Medulla oblongata (tissue), 1 donor: ENCODE measurements around the gene GALNT16.
"Not testable (repeated sequence)": the region's sequence is repeated elsewhere in the genome, so short reads cannot be mapped to it uniquely, and the experiment has no call there.

Experiments
- DNase-seq: peaks from one replicate; pipeline ENCODE4 v3.0.0-alpha.2; 2015; ENCODE audit errors: extremely low spot score

The GALNT16 gene

DNA sequence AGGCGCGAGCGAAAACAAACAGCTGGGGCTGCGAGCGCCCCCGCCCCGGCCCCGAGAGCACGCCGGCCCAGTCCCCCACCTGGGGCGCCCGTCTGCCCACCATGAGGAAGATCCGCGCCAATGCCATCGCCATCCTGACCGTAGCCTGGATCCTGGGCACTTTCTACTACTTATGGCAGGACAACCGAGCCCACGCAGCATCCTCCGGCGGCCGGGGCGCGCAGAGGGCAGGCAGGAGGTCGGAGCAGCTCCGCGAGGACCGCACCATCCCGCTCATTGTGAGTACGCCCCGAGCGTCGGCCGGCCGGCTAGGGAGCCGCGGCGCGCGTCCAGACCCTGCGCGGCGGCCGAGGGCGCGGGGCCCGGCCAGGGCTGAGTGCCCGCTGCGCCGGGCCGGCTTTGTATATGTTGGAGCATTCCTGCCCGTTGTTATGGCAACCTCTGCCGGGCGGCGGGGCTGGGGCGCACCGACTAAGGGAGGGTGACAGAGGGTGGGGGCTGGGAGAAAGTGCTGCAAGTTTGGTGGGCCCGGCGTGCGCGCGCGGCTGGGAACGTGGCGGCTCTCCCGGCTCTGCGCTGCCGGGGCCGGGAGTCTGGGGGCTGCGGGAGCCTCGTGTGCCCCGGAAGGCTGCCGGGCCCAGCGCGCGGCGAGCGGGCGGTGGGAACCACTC, 367 bp downstream of the GALNT16 start:
- no peak for DNase-seq

DNA sequence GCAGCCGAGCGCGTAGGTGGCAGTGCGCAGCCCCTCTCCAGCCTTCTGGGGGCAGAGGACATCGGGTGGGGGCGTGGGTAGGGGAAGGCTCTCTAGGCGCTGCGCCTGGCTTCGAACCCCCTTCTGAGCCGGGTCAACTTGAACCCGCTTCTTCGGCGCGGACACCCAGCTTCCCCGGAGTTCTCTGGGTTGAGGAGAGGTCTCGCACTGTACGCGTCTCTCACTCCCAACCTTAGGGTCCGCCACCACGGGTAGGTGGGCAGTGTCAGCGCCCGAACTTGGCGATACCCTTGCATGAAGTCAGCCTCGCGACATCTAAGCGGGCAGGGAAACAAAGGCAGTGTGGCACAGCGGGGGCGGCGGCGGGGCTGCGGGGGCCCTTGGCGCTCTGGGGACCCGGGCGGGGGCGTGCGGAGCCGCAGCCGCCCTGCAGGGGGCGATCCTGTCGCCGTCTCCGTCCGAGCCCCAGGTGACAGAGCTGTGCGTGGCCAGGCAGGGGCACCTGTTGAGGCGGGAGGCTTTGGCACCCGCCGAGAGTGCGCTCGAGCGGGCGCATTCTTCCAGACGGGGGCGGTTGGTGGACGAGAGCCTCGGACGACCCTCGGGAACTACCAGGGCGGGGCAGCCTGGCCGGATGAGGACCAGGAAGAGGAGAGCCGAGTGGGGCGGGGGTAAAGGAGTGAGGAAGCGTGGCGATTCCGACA, 1.1 kb downstream of the GALNT16 start:
- DNase-seq, result no peak

DNA sequence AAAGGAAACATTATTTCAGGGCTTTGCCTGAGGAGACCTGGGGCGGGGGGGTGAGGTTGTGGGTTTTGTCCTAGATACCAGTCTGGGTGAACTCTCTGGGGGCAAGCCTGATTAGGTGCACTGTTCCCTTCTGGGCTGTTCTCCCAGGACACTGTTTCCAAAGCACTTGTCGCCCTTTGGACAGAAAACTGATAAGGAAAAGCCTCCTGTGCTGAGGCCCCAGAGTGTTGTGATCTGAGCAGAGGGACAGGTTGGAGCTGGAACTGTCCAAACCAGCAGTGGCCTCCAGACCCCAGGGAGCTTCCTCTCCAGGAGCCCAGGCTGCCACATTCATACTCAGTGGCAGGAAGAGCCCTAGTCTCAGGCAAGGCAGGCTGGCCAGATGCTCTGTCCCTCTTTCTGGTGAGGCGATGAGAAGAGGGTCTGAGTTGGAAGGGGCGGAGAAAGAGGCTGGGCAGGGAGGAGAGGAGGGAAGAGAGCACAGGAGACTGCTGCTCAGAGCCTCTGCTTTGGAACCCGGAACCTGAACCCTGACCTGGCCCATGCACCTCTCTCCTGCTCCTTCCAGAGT, 1.9 kb downstream of the GALNT16 start:
- no peak for DNase-seq

DNA sequence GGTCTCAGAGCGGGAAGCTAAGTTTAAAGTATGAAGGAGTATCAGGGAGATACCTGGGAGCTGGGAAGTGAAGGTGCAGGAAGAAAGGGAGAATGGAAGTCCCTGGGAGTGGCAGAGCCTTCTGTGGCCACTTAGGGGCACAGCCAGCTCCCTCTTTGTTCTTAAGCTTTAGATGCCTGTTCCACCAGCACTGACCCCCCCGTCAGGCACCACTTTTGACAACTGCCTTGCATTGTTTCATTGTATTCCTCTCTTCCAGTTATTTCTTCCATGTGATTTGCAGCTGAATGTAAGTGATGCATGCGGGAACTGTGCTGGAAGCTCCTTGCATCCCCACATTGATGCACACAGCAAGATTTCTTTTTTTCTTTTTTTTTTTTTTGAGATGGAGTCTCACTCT, 2.6 kb downstream of the GALNT16 start:
- DNase-seq, result peak; percentile 40

DNA sequence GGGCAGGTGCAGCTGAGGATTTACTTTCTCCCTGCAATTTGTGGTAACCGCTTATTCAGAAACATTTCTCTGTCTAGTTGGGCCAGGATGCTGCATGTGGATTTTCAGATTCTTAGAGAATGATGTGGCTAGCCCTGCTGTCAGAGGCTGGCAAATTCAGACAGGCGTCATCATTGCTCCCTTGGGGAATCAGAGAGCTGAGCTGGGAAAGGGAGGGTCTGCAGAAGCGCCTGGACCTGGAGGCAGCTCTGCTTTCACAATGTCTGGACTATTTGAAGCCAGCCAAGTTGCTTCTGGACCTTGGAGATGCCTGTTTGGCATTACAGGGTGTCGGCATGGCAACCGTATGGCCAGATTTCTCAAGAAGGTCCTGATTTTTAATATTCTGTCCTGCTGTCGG, 3.4 kb downstream of the GALNT16 start:
- peak; percentile 76 for DNase-seq

DNA sequence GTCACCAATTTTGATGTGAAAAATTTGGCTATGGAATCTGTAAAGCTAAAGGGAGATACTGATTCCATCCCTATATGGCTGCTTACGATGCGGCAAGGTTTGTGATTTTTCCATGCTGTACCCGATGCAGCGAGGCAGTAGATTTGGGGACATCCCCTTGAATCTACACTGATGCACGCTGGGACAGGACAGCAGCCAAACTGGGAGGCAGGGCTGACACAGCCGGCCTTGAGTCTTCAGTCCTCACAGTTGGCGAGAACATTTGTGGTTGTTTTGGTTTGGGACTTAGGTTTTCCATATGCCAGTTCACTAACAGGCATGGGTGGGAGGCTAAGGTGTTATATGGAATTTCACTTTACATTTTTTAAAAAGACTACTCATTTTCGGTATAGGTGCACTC, 3.8 kb downstream of the GALNT16 start:
- peak; percentile 59 for DNase-seq

DNA sequence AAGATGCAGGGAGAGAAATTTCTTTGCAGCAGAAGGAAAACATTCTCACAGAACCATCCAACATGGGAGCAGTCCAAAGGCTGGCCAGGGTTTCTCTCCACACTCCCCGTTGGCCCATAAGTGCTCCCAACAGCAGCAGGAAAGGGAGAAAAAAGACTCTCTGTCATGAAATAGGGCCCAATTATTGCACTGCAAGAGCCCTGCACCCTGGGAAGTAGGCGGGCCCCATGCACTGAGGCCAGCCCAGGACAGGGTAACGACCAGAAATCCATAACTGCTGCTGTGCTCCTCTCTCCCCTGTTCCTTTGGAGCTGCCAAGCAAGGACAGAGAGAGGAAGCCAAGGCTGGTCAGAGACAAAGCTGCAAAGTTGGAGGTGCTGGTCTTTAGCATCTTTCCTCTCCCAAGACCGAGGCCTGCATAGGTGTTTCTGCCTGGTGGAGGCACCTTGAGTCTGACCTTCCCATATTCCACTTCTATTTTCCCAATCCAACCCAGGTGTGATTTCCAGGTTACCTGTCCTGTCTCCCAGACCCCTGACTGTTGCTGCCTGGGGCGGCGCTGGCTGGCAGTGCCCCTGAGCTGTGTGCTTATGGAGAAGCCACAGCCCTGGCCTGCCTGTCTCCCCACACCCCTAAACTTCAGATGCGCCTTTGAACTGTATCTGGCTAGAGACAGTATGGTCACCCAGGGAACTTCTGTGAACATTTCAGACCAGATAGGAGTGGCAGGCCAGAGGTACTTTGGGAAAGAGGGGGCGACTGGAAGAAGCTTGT, 6.8 kb downstream of the GALNT16 start:
- DNase-seq, result no peak

DNA sequence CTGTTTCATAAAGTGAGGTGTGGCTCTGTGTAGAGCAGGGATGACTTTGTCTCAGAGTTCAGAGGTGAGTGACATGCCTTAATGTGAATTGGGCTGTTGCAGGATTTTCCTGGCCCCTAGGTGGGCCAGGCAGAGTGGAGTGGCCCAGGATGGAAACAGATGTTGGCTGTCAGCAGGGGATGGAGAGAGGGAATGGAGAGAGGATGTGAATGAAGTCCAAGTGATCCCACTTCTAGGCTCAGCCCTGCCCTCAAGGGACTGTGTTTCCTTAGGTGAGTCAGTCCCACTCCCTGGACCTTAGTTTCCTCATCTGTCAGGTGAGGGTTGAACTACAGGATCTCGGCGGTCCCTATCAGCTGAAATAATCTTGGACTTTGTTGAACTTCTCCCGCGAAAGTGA, 7.5 kb downstream of the GALNT16 start:
- DNase-seq, result no peak

DNA sequence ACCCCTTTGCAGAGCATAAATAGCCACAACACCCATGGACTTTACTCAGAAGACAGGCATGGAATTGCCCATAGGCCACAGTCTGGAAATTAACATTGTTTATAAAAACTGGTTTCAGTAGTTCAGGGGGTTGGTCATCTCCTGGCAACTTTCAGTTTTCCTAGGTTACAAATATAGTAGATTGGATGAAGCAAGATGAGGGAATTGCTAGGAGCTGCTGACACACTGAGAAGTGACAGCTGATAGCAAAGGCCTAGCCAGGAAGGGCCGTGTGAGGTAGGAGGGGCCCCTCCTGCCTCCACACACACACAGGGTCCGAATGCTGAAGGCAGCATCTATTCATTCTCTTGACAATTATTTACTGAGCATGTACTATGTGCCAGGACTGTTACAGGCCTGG, 8.3 kb downstream of the GALNT16 start:
- no peak for DNase-seq

DNA sequence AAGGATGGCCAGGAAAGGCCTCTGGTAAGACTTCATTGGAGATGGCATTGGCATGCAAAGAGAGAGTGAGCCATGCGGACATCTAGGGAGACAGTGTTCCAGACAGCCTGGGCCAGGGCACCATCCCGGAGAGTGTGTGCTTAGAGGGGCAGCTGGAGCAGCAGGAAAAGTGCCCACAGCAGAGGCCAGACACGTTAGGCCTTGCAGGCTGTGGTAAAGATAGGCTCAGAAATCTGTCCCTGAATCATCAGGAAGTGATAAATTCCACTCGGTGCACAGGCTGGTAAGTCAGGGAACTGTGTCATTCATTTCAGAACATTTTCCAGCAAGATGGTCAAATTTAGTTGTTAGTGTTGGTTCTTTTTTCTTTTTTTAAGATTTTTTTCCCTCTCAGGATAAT, 8.8 kb downstream of the GALNT16 start:
- DNase-seq, result no peak

DNA sequence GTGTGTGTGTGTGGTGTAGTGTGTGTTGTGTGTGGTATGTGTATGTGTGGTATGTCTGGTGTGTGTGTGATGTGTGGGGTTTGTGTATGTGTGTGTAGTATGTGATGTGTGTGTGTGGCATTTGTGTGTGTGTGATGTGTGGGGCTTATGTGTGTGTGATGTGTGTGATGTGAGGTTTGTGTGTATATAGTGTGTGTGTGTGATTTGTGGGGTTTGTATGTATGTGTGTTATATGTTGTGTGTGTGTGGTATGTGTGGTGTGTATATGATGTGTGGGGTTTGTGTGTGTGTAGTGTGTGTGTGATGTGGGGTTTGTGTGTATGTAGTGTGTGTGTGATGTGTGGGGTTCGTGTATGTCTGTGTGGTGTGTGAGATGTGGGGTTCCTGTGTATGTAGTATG, 9.4 kb downstream of the GALNT16 start:
- no peak for DNase-seq

DNA sequence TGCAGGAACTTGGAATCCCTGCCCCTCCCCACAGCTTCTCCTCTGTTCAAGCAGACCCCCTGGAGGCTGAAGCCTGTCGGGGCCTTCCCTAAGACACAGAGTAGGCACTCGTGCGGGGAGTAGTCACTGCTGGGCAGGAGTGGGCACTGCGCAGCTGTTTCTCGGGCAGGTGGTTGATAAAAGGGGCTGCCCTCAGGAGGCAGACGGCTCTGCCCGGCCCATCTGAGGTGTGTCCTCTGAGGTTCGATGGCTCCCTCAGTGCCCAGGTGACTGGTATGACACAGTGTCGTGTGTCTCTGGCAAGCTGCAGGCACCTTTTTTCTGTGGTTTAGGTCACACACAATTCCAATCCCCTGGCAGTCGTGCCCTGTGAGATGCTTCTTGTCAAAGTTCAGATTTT, 10.1 kb downstream of the GALNT16 start:
- no peak for DNase-seq

DNA sequence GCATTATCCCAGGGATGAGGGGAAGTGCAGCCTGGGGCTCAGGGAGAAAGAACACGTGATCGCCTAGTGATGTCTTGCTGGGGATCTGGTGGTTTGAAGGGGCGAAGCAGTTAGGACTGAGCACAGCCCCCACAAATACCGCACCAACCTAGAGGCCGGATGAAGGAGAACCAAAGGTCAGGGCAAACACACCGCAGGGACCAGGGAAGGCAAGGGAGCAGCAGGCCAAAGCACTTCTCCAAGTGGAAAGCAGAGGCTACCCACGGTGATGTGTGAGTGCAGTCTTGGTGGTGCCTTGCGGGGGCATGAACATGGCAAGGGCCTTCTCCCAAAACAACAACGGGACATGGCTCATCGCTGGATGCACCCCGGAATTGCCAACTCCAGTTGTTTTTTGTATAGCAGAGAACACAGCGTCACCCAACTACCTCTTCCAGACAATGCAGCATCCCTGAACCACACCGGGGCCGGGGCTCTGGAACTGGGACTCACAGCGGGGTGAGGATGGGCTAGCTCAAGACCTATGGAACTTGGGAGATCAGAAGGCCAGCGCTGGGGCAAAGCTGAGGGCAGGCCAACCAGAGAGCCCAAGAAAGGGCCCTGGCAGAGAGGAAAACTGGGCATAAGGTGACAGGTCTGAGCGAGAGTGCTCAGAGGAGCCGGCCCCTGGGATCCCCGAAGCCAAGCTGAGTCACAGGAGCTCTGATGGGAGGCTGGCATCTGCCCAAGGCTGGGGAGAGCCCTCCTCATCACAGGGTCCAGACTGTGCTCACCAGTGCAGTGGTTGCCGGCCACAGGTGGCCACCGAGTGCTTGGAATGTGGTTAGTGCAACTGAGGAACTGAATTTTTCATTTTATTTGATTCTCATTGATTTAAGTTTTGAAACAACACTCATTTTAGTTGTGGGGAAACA, 11.1 kb downstream of the GALNT16 start:
- DNase-seq, result no peak

DNA sequence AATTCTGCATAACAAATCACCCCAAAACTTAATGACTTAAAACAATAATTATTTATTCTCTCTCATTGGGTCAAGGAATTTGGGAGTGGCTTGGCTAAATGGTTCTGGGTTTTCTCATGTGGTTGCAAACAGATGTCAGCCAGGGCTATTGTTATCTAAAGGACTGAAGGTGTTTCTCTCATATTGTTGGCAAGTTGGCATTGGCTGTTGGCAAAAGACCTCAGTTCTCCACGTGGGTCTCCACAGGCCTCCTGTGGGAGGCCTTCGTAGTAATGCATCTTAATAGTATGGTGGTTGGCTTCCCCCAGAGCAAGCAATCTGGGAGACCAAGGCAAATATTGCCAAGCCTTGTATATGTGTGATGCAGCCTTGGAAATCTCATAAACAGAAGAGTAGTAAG, 14.4 kb downstream of the GALNT16 start:
- no peak for DNase-seq

DNA sequence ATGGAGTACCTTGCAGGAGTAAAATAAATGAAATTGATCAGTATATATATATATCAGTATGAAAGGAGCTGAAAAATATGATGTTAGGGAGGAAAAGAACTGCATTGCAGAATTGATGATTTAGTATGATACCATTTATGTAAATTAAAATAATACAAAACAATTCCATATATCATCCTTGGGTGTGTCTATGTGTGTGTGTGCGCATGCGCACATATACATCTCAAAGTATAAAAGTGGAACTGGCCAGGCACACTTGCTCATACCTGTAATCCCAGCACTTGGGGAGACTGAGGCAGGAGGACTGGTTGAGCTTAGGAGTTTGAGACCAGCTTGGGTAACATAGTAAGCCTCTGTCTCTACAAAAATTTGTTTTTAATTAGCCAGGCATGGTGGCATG, 15.4 kb downstream of the GALNT16 start:
- DNase-seq, result no peak

DNA sequence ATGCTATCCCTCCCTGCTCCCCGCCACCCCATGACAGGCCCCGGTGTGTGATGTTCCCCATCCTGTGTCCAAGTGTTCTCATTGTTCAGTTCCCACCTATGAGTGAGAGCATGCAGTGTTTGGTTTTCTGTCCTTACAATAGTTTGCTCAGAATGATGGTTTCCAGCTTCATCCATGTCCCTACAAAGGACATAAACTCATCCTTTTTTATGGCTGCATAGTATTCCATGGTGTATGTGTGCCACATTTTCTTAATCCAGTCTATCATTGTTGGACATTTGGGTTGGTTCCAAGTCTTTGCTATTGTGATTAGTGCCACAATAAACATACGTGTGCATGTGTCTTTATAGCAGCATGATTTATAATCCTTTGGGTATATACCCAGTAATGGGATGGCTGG, 17.4 kb downstream of the GALNT16 start:
- DNase-seq, result not testable (repeated sequence)

DNA sequence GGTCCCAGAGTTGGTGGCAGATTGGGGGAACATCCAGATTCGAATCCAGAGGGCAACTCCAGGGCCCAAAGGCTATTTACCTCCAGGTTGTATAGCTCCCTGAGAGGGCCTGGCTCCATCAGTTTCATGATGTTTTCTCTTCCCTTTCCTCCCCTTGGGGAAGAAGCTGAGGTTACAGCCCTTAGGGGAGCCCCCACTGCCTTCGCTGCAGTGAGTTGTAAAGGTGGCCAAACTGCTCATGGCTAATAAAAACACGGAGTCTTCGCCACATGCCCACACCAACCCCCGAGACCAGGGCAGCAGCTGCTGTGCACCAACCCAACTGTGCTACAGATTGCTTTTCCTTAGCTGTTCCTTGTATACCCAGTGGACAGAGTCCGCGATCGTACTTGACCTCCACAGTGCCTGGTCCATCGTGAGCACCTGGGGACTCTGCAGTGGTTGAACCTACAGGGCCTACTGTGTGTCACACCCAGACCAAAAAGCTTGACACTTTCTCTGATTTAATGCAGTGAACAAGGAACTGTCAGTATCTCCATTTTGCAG, 20.9 kb downstream of the GALNT16 start:
- no peak for DNase-seq

DNA sequence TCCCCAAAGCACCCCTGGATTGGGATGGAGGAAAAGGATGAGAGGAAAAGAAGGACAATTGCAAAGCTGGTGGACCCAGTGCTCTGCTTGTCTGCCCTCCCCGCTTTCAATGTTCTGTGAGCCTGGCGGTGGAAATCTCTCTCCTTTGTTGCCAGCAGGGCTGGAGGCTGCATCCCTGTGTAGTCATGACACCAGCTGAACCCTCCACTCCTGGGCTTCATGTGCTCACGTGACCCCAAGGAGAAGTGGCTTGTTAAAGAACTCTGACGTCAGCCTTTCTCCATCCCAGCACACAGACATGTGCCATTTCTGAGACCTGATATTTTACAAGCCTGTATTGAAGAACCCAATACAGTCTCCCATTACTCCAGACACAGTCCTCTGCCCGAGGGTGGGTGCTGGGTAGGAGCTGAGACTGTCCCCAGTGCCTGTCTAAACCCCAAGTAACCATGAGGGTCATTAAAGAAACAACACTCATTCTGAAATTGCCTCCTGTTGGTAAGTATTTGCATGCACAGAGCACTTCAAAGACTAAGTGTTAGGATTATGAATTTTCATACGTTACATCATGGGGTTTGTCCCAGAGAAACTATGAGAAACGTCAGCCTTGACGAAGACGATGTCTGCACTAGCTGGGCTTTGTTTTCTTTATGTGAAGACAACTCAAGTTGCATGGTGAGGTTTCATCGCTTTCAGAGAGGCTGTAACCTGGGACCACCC, 21.7 kb downstream of the GALNT16 start:
- DNase-seq, result no peak

DNA sequence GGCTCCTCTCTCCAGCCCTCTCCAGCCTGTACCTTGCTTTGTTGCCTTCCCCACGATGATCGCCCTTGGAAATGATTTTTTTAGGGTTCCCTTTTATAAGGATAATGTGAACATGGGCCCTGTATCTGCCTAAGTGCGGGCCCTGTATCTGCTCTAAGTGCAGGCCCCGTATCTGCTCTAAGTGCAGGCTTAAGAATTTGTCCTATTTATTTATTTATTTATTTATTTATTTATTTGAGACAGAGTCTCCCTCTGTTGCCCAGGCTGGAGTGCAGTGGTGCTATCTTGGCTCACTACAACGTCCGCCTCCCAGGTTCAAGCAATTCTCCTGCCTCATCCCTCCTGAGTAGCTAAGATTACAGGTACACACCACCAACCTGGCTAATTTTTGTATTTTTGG, 22.5 kb downstream of the GALNT16 start:
- no peak for DNase-seq

DNA sequence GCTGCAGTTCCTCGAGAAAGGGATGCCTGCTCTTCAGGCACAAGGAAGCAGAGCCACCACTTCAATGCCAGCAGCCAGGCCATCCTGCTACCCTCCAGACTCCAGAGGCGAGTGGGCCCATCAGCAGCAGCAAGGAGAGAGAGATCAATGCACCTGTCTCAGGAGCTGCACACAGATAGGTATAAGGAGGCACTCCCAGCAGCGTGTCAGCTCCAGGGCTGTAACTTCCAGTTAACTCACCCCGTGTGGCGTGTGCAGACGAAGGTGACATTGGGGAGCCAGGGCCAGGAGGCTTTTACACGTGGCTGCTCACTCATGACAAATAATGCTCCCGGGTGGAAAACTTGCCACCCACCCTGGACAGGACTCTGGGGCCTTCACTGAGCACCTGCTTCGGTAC, 24.2 kb downstream of the GALNT16 start:
- DNase-seq, result no peak
